Neutrophil (primary cell): ENCODE measurements around the gene NUDT16.
"Not testable (repeated sequence)": the region's sequence is repeated elsewhere in the genome, so short reads cannot be mapped to it uniquely, and the experiment has no call there.

Experiments
- H3K27ac ChIP-seq: fragments of 200-600 bp; sonication (generic); 2 replicates; pipeline ENCODE4 v1.5.1; 2016; ENCODE audit warnings: mild to moderate bottlenecking, moderate library complexity
- H3K27me3 ChIP-seq: fragments of 200-600 bp; sonication (generic); 2 replicates; pipeline ENCODE4 v1.6.0; 2016; ENCODE audit warnings: mild to moderate bottlenecking
- H3K36me3 ChIP-seq: fragments of 200-600 bp; sonication (generic); 2 replicates; pipeline ENCODE4 v1.5.1; 2017
- H3K4me1 ChIP-seq, 2 experiments: fragments of 200-600 bp in 1 of 2; sonication (generic) in 1 of 2; 1 replicate in 1 of 2; 2 replicates in 1 of 2; pipeline versions ENCODE4 v1.5.1 to v1.6.1; 2013 to 2016; ENCODE audit warnings: low read depth in 1 of 2, low read length in 1 of 2, mild to moderate bottlenecking in 1 of 2, moderate library complexity in 1 of 2; ENCODE audit not compliant: control insufficient read depth in 1 of 2, insufficient read depth in 1 of 2
- H3K4me3 ChIP-seq, 2 experiments: fragments of 200-600 bp in 1 of 2; sonication (generic) in 1 of 2; 1 replicate in 1 of 2; 2 replicates in 1 of 2; pipeline ENCODE4 v1.5.1; 2013 to 2016; ENCODE audit warnings: low read depth in 1 of 2, low read length in 1 of 2, mild to moderate bottlenecking in 1 of 2, moderate library complexity in 1 of 2
- H3K9me3 ChIP-seq: fragments of 200-600 bp; sonication (generic); 2 replicates; pipeline ENCODE4 v1.5.1; 2016
- CTCF ChIP-seq: fragments of 200-600 bp; sonication (generic); IDR thresholded peaks from 2 replicates; pipeline ENCODE4 v1.5.1; 2016; ENCODE audit warnings: antibody characterized with exemption

NUDT16 gene

GRCh38 chr3:131357275-131357674 lies 24.3 kb upstream of the NUDT16 start:
- H3K9me3 ChIP-seq: no peaks in the 10 kb centered on the region
- no peak overlapping the region for H3K27ac ChIP-seq
- TF ChIP-seq CTCF: no peak
- no peaks in the 10 kb centered on the region for H3K27me3 ChIP-seq
- peaks cover 23 to 39% of the 10 kb centered on the region in 2 experiments for H3K4me1 ChIP-seq
- peaks cover 13% of the 10 kb centered on the region for H3K36me3 ChIP-seq
- no peak overlapping the region for H3K4me3 ChIP-seq

GRCh38 chr3:131360191-131360755 lies 21.3 kb upstream of the NUDT16 start:
- no peak overlapping the region for H3K4me3 ChIP-seq
- peak overlapping the region; percentile 87 for H3K27ac ChIP-seq
- no peak for TF ChIP-seq CTCF
- no peaks in the 10 kb centered on the region for H3K27me3 ChIP-seq
- peaks cover 16 to 28% of the 10 kb centered on the region in 2 experiments for H3K4me1 ChIP-seq
- H3K36me3 ChIP-seq: peaks cover 13% of the 10 kb centered on the region
- H3K9me3 ChIP-seq: no peaks in the 10 kb centered on the region

GRCh38 chr3:131361066-131361463 lies 20.5 kb upstream of the NUDT16 start:
- not testable (repeated sequence) for H3K27me3 ChIP-seq, H3K9me3 ChIP-seq, H3K36me3 ChIP-seq
- H3K27ac ChIP-seq: peak overlapping the region; percentile 87
- H3K4me3 ChIP-seq: peak overlapping the region; percentile 75 to 88
- H3K4me1 ChIP-seq: peaks cover 16 to 28% of the 10 kb centered on the region in 2 experiments

GRCh38 chr3:131361464-131362421 lies 19.8 kb upstream of the NUDT16 start:
- H3K4me3 ChIP-seq: peak overlapping the region; percentile 75 to 88
- peaks cover 2% of the 10 kb centered on the region for H3K36me3 ChIP-seq
- TF ChIP-seq CTCF: peak; percentile 25
- peak overlapping the region; percentile 87 for H3K27ac ChIP-seq
- peaks cover 16 to 28% of the 10 kb centered on the region in 2 experiments for H3K4me1 ChIP-seq
- no peaks in the 10 kb centered on the region for H3K9me3 ChIP-seq
- H3K27me3 ChIP-seq: no peaks in the 10 kb centered on the region

- Histone ChIP-seq H3K9me3 (no peaks in the 10 kb centered on the region), H3K4me1 (peaks cover 16 to 28% of the 10 kb centered on the region in 2 experiments), H3K36me3 (no peaks in the 10 kb centered on the region), H3K27ac (no peak overlapping the region), H3K4me3 (no peak overlapping the region), H3K27me3 (no peaks in the 10 kb centered on the region)
- TF ChIP-seq CTCF: no peak
Measured at GRCh38 chr3:131363275-131363674, 18.3 kb upstream of the NUDT16 start.
